OCI-LY3 (cell line): ENCODE results near the gene MRAP2.

ENCODE experiments used
- H2AFZ ChIP-seq: fragments of 200-600, 300-600 bp; shearing (Covaris generic); 2 replicates; pipeline ENCODE4 v1.6.0; 2014; ENCODE audit warnings: antibody characterized with exemption, low read depth, low read length
- H3K27ac ChIP-seq: fragments of 200-600, 300-600 bp; sonication (generic); 2 replicates; pipeline ENCODE4 v1.5.1; 2014; ENCODE audit warnings: mild to moderate bottlenecking, low read length, moderate library complexity, mixed read lengths
- H3K27me3 ChIP-seq: fragments of 200-600, 300-600 bp; sonication (generic); 2 replicates; pipeline ENCODE4 v1.6.1; 2014; ENCODE audit warnings: low read depth, low read length, mixed read lengths
- H3K36me3 ChIP-seq: fragments of 200-600, 300-600 bp; sonication (generic); replicated peaks from 2 replicates; pipeline ENCODE3; 2014; ENCODE audit warnings: low read depth, low read length, mixed read lengths
- H3K4me1 ChIP-seq: fragments of 300-600, 200-600 bp; sonication (generic); 2 replicates; pipeline ENCODE4 v1.6.1; 2014; ENCODE audit warnings: low read length, mixed read lengths
- H3K4me2 ChIP-seq: fragments of 200-600, 300-600 bp; sonication (generic); 2 replicates; pipeline ENCODE4 v1.6.1; 2014; ENCODE audit warnings: low read length, mixed read lengths
- H3K4me3 ChIP-seq: fragments of 300-600, 200-600 bp; sonication (generic); 2 replicates; pipeline ENCODE4 v1.5.1; 2014; ENCODE audit warnings: antibody characterized with exemption, mild to moderate bottlenecking, low read length, moderate library complexity
- H3K79me2 ChIP-seq: fragments of 300-600, 200-600 bp; shearing (Covaris generic); 2 replicates; pipeline ENCODE4 v1.6.1; 2014; ENCODE audit warnings: mild to moderate bottlenecking, low read length, mixed read lengths
- H3K9ac ChIP-seq: fragments of 300-600, 200-600 bp; shearing (Covaris generic); 2 replicates; pipeline ENCODE4 v1.6.0; 2014; ENCODE audit warnings: mild to moderate bottlenecking, low read length, moderate library complexity
- H3K9me3 ChIP-seq: fragments of 200-600, 300-600 bp; shearing (Covaris generic); 2 replicates; pipeline ENCODE4 v1.6.1; 2014; ENCODE audit warnings: low read length, mixed read lengths; ENCODE audit not compliant: insufficient read depth
- H4K20me1 ChIP-seq: fragments of 200-600, 300-600 bp; sonication (generic); 2 replicates; pipeline ENCODE4 v1.6.1; 2016; ENCODE audit warnings: low read length, mixed read lengths; ENCODE audit not compliant: insufficient read depth
- CTCF ChIP-seq: fragments of 200-600, 300-600 bp; sonication (generic); IDR thresholded peaks from 2 replicates; pipeline ENCODE4 v1.5.1; 2014; ENCODE audit warnings: antibody characterized with exemption, low read length, low read depth
- EZH2phosphoT487 ChIP-seq: fragments of 200-600 bp; shearing (Covaris generic); IDR thresholded peaks from 2 replicates; pipeline ENCODE4 v1.6.1; 2018; ENCODE audit warnings: antibody characterized with exemption, mixed run types, low read depth

MRAP2 gene

GRCh38 chr6:84135291-84135690 lies 101.7 kb downstream of the MRAP2 start:
- Histone ChIP-seq H3K9ac (no peak overlapping the region), H3K9me3 (no peaks in the 10 kb centered on the region)
- TF ChIP-seq CTCF, result no peak
- no peak for TF ChIP-seq EZH2phosphoT487

GRCh38 chr6:84136364-84137050 lies 102.9 kb downstream of the MRAP2 start:
- TF ChIP-seq EZH2phosphoT487 (no peak), CTCF (no peak)
- no peaks in the 10 kb centered on the region for H4K20me1 ChIP-seq
- H2AFZ ChIP-seq, result no peak overlapping the region
- no peaks in the 10 kb centered on the region for H3K27me3 ChIP-seq
- no peaks in the 10 kb centered on the region for H3K79me2 ChIP-seq
- no peaks in the 10 kb centered on the region for H3K9me3 ChIP-seq
- H3K4me3 ChIP-seq, result no peak overlapping the region
- H3K27ac ChIP-seq, result no peak overlapping the region
- H3K4me1 ChIP-seq, result no peaks in the 10 kb centered on the region
- no peak overlapping the region for H3K4me2 ChIP-seq
- H3K9ac ChIP-seq, result no peak overlapping the region
- H3K36me3 ChIP-seq, result no peaks in the 10 kb centered on the region

More at GRCh38 chr6:84135291-84135690, 101.7 kb downstream of the MRAP2 start:
- Histone ChIP-seq H2AFZ (no peak overlapping the region), H3K27me3 (no peaks in the 10 kb centered on the region), H3K79me2 (no peaks in the 10 kb centered on the region), H3K36me3 (no peaks in the 10 kb centered on the region), H3K4me3 (no peak overlapping the region), H3K27ac (no peak overlapping the region), H4K20me1 (no peaks in the 10 kb centered on the region), H3K4me2 (no peak overlapping the region), H3K4me1 (no peaks in the 10 kb centered on the region)

GRCh38 chr6:84137051-84137375 lies 103.4 kb downstream of the MRAP2 start:
- TF ChIP-seq EZH2phosphoT487, result no peak
- no peak for TF ChIP-seq CTCF
- no peaks in the 10 kb centered on the region for H4K20me1 ChIP-seq
- no peak overlapping the region for H3K4me3 ChIP-seq
- no peaks in the 10 kb centered on the region for H3K4me1 ChIP-seq
- H3K79me2 ChIP-seq, result no peaks in the 10 kb centered on the region
- H3K9ac ChIP-seq, result no peak overlapping the region
- no peaks in the 10 kb centered on the region for H3K27me3 ChIP-seq
- no peaks in the 10 kb centered on the region for H3K36me3 ChIP-seq
- H3K4me2 ChIP-seq, result no peak overlapping the region
- no peak overlapping the region for H2AFZ ChIP-seq
- no peak overlapping the region for H3K27ac ChIP-seq
- H3K9me3 ChIP-seq, result no peaks in the 10 kb centered on the region

GRCh38 chr6:84137989-84138575 lies 104.5 kb downstream of the MRAP2 start:
- Histone ChIP-seq H3K27ac (no peak overlapping the region), H3K9me3 (no peaks in the 10 kb centered on the region), H3K4me2 (no peak overlapping the region), H3K4me1 (no peaks in the 10 kb centered on the region), H3K4me3 (no peak overlapping the region), H3K9ac (no peak overlapping the region), H2AFZ (no peak overlapping the region), H4K20me1 (no peaks in the 10 kb centered on the region), H3K79me2 (no peaks in the 10 kb centered on the region), H3K36me3 (no peaks in the 10 kb centered on the region), H3K27me3 (no peaks in the 10 kb centered on the region)
- no peak for TF ChIP-seq CTCF
- no peak for TF ChIP-seq EZH2phosphoT487
